ENCODE data around the gene FRAT2. TPM values are rescaled to one million over a fixed set of nuclear protein-coding genes. Genes with fewer than 3 reads are reported as not detected.

Gene FRAT2
- total RNA-seq, 2 donors from 2014 or later: 5.9 to 8.7 TPM

- no peak overlapping the region for H3K27ac ChIP-seq
- no peak for DNase-seq (ENCODE audit: low spot score)
- no peak for TF ChIP-seq CTCF (IDR thresholded peaks at IDR 0.05)
- H3K9me3 ChIP-seq: no peaks in the 10 kb centered on the region
- H3K4me3 ChIP-seq: no peak overlapping the region
- H3K4me1 ChIP-seq: peaks cover 0 to 15% of the 10 kb centered on the region in 2 donors
- H3K27me3 ChIP-seq: no peaks in the 10 kb centered on the region
- no peaks in the 10 kb centered on the region for H3K36me3 ChIP-seq
Observed at GRCh38 chr10:97341416-97341815, 6.9 kb upstream of the FRAT2 start.

GRCh38 chr10:97338041-97338440 is 3.5 kb upstream of the FRAT2 start:
- Histone ChIP-seq H3K27me3 (no peaks in the 10 kb centered on the region), H3K4me1 (peaks cover 0 to 29% of the 10 kb centered on the region in 2 donors), H3K36me3 (no peaks in the 10 kb centered on the region), H3K4me3 (no peak overlapping the region), H3K27ac (no peak overlapping the region), H3K9me3 (no peaks in the 10 kb centered on the region)
- no peak for DNase-seq (ENCODE audit: low spot score)
- no peak for TF ChIP-seq CTCF (IDR thresholded peaks at IDR 0.05)

GRCh38 chr10:97336942-97337831 is 2.7 kb upstream of the FRAT2 start:
- Histone ChIP-seq H3K27me3 (no peaks in the 10 kb centered on the region), H3K27ac (peak overlapping the region in 1 of 2 donors; percentile 11), H3K36me3 (no peaks in the 10 kb centered on the region), H3K9me3 (no peaks in the 10 kb centered on the region), H3K4me3 (peak overlapping the region in 1 of 2 donors; percentile 11), H3K4me1 (peaks cover 0 to 34% of the 10 kb centered on the region in 2 donors)
- DNase-seq (ENCODE audit: low spot score): no peak
- TF ChIP-seq CTCF (IDR thresholded peaks at IDR 0.05): no peak

- Histone ChIP-seq H3K4me3 (no peak overlapping the region), H3K4me1 (peaks cover 3 to 42% of the 10 kb centered on the region in 2 donors), H3K27ac (peak overlapping the region in 1 of 2 donors; percentile 11), H3K36me3 (no peaks in the 10 kb centered on the region), H3K9me3 (no peaks in the 10 kb centered on the region), H3K27me3 (no peaks in the 10 kb centered on the region)
- TF ChIP-seq CTCF (IDR thresholded peaks at IDR 0.05): no peak
- DNase-seq (ENCODE audit: low spot score): no peak
Observed at GRCh38 chr10:97336446-97336845, 1.9 kb upstream of the FRAT2 start.

- H3K4me3 ChIP-seq: no peak overlapping the region
- no peaks in the 10 kb centered on the region for H3K27me3 ChIP-seq
- H3K36me3 ChIP-seq: no peaks in the 10 kb centered on the region
- DNase-seq (ENCODE audit: low spot score): no peak
- H3K4me1 ChIP-seq: peaks cover 3 to 46% of the 10 kb centered on the region in 2 donors
- H3K9me3 ChIP-seq: no peaks in the 10 kb centered on the region
- H3K27ac ChIP-seq: peak overlapping the region in 1 of 2 donors; percentile 11
- TF ChIP-seq CTCF (IDR thresholded peaks at IDR 0.05): no peak
Observed at GRCh38 chr10:97336006-97336405, 1.5 kb upstream of the FRAT2 start.

Measured in right atrium auricular region (tissue), 2 donors.